ENCODE data around the gene IGSF3. TPM values are rescaled to one million over a fixed set of nuclear protein-coding genes. Genes with fewer than 3 reads are reported as not detected.
"Not testable (repeated sequence)": the region's sequence is repeated elsewhere in the genome, so short reads cannot be mapped to it uniquely, and the experiment has no call there.

The IGSF3 gene
- total and polyA plus RNA-seq, 2 experiments from 2014 or later = 8.8 to 34.0 TPM

- Histone ChIP-seq H3K79me2 (peaks cover 61% of the 10 kb centered on the region), H3K9me2 (replicated peaks; ENCODE audit: insufficient read depth) (no peaks in the 10 kb centered on the region), H3K9me3 (ENCODE audit: low read depth) (no peaks in the 10 kb centered on the region), H4K20me1 (ENCODE audit: insufficient read depth, poor library complexity, severe bottlenecking) (peaks cover 3% of the 10 kb centered on the region), H2AFZ (no peak overlapping the region), H3K27me3 (no peaks in the 10 kb centered on the region), H3K36me3 (replicated peaks; ENCODE audit: insufficient read depth, low read depth) (no peaks in the 10 kb centered on the region), H3K4me1 (ENCODE audit: insufficient read depth) (peaks cover 26% of the 10 kb centered on the region), H3K4me2 (peak overlapping the region; percentile 98), H3K27ac (no peak overlapping the region), H3K4me3 (no peak overlapping the region)
- 65% methylated on average over 4 of the region's 4 CpGs for WGBS (ENCODE audit: low lambda C conversion rate, missing lambda C conversion rate)
- TF ChIP-seq CTCF (IDR thresholded peaks at IDR 0.05; ENCODE audit: poor library complexity) = no peak
- no peak for DNase-seq (ENCODE audit: low spot score)
Observed at GRCh38 chr1:116664978-116665371, 2.6 kb downstream of the IGSF3 start.

GRCh38 chr1:116664366-116664977, 3.1 kb downstream of the IGSF3 start:
- no peak for DNase-seq (ENCODE audit: low spot score)
- Histone ChIP-seq H3K4me1 (ENCODE audit: insufficient read depth) (peaks cover 26% of the 10 kb centered on the region), H3K9me2 (replicated peaks; ENCODE audit: insufficient read depth) (no peaks in the 10 kb centered on the region), H3K4me3 (no peak overlapping the region), H3K36me3 (replicated peaks; ENCODE audit: insufficient read depth, low read depth) (no peaks in the 10 kb centered on the region), H2AFZ (no peak overlapping the region), H3K27ac (no peak overlapping the region), H4K20me1 (ENCODE audit: insufficient read depth, poor library complexity, severe bottlenecking) (peaks cover 3% of the 10 kb centered on the region), H3K9me3 (ENCODE audit: low read depth) (no peaks in the 10 kb centered on the region), H3K27me3 (no peaks in the 10 kb centered on the region), H3K79me2 (peaks cover 61% of the 10 kb centered on the region), H3K4me2 (peak overlapping the region; percentile 98)
- TF ChIP-seq EZH2phosphoT487 (IDR thresholded peaks at IDR 0.05; ENCODE audit: low read depth, severe bottlenecking, unreplicated experiment) = no peak
- TF ChIP-seq EZH2 (IDR thresholded peaks at IDR 0.05; ENCODE audit: borderline replicate concordance) = no peak
- TF ChIP-seq CTCF (IDR thresholded peaks at IDR 0.05; ENCODE audit: poor library complexity) = no peak
- WGBS (ENCODE audit: low lambda C conversion rate, missing lambda C conversion rate) = 93% methylated on average over 5 of the region's 5 CpGs

- Histone ChIP-seq H3K79me2 (peaks cover 61% of the 10 kb centered on the region), H3K36me3 (replicated peaks; ENCODE audit: insufficient read depth, low read depth) (no peaks in the 10 kb centered on the region), H3K9me3 (ENCODE audit: low read depth) (no peaks in the 10 kb centered on the region), H3K9me2 (replicated peaks; ENCODE audit: insufficient read depth) (no peaks in the 10 kb centered on the region), H3K27ac (no peak overlapping the region), H3K4me3 (no peak overlapping the region), H3K4me2 (peak overlapping the region; percentile 98), H3K27me3 (no peaks in the 10 kb centered on the region), H4K20me1 (ENCODE audit: insufficient read depth, poor library complexity, severe bottlenecking) (peaks cover 3% of the 10 kb centered on the region), H3K4me1 (ENCODE audit: insufficient read depth) (peaks cover 26% of the 10 kb centered on the region), H2AFZ (no peak overlapping the region)
- no peak for TF ChIP-seq EZH2 (IDR thresholded peaks at IDR 0.05; ENCODE audit: borderline replicate concordance)
- no peak for TF ChIP-seq EZH2phosphoT487 (IDR thresholded peaks at IDR 0.05; ENCODE audit: low read depth, severe bottlenecking, unreplicated experiment)
- TF ChIP-seq CTCF (IDR thresholded peaks at IDR 0.05; ENCODE audit: poor library complexity) = no peak
- WGBS (ENCODE audit: low lambda C conversion rate, missing lambda C conversion rate) = 94% methylated on average over 2 of the region's 2 CpGs
- DNase-seq (ENCODE audit: low spot score) = no peak
Observed at GRCh38 chr1:116663821-116664220, 3.7 kb downstream of the IGSF3 start.

GRCh38 chr1:116661633-116662032, 5.9 kb downstream of the IGSF3 start:
- no peak overlapping the region for H2AFZ ChIP-seq
- H3K4me1 ChIP-seq (ENCODE audit: insufficient read depth) = peaks cover 26% of the 10 kb centered on the region
- H3K27me3 ChIP-seq = no peaks in the 10 kb centered on the region
- no peaks in the 10 kb centered on the region for H3K9me3 ChIP-seq (ENCODE audit: low read depth)
- H3K36me3 ChIP-seq (replicated peaks; ENCODE audit: insufficient read depth, low read depth) = no peaks in the 10 kb centered on the region
- no peak overlapping the region for H3K4me2 ChIP-seq
- WGBS (ENCODE audit: low lambda C conversion rate, missing lambda C conversion rate) = 100% methylated on average over 1 of the region's 1 CpG
- H3K79me2 ChIP-seq = peaks cover 66% of the 10 kb centered on the region
- H4K20me1 ChIP-seq (ENCODE audit: insufficient read depth, poor library complexity, severe bottlenecking) = peaks cover 3% of the 10 kb centered on the region
- no peak for TF ChIP-seq CTCF (IDR thresholded peaks at IDR 0.05; ENCODE audit: poor library complexity)
- no peak overlapping the region for H3K4me3 ChIP-seq
- no peak for DNase-seq (ENCODE audit: low spot score)
- no peak overlapping the region for H3K27ac ChIP-seq
- no peaks in the 10 kb centered on the region for H3K9me2 ChIP-seq (replicated peaks; ENCODE audit: insufficient read depth)

- not testable (repeated sequence) for H3K4me2 ChIP-seq; H3K9me3 ChIP-seq (ENCODE audit: low read depth); H2AFZ ChIP-seq; H3K27me3 ChIP-seq; DNase-seq (ENCODE audit: low spot score); H3K9me2 ChIP-seq (replicated peaks; ENCODE audit: insufficient read depth); H4K20me1 ChIP-seq (ENCODE audit: insufficient read depth, poor library complexity, severe bottlenecking); H3K27ac ChIP-seq; H3K36me3 ChIP-seq (replicated peaks; ENCODE audit: insufficient read depth, low read depth); H3K4me3 ChIP-seq; H3K4me1 ChIP-seq (ENCODE audit: insufficient read depth)
- H3K79me2 ChIP-seq = peaks cover 48% of the 10 kb centered on the region
- WGBS (ENCODE audit: low lambda C conversion rate, missing lambda C conversion rate) = 82% methylated on average over 5 of the region's 5 CpGs
Observed at GRCh38 chr1:116658645-116659044, 8.9 kb downstream of the IGSF3 start.
